Measurements from ENCODE around the gene ADAT2. TPM values are rescaled to one million over a fixed set of nuclear protein-coding genes. Genes with fewer than 3 reads are reported as not detected.

The ADAT2 gene
- total and polyA plus RNA-seq, 2 of the 4 experiments (the other 2 are of a cell fraction) = 2.7 to 5.4 TPM

GRCh38 chr6:143401068-143401446 is 49.4 kb downstream of the ADAT2 start:
- no peaks in the 10 kb centered on the region for H3K79me1 ChIP-seq (ENCODE audit: low read depth in 1 of 2, low read length in 2 of 2)
- H4K91ac ChIP-seq (ENCODE audit: insufficient read depth, low read depth, low read length) = no peak overlapping the region
- H2BK20ac ChIP-seq (ENCODE audit: low read depth, low read length) = no peak overlapping the region
- H3K23ac ChIP-seq (ENCODE audit: low read depth, low read length) = no peak overlapping the region
- H3K4me3 ChIP-seq (ENCODE audit: insufficient read depth, low read depth, low read length) = no peak overlapping the region
- H4K5ac ChIP-seq (ENCODE audit: low read depth, low read length) = no peak overlapping the region
- H3K4me2 ChIP-seq (ENCODE audit: low read depth, low read length) = no peak overlapping the region
- ChIA-PET CTCF (interaction anchor here (0.6 kb wide), 1 partner anchor 168 kb away, joined by 4 read pairs; no protein-coding TSS in a partner anchor), POLR2A (ENCODE audit: unreplicated experiment) (no interaction called here)
- no peak overlapping the region for H3K18ac ChIP-seq (ENCODE audit: low read depth, low read length)
- no peaks in the 10 kb centered on the region for H3K9me1 ChIP-seq (ENCODE audit: insufficient read depth, low read length)
- WGBS, 2 experiments (ENCODE audit: extremely low coverage in 2 of 2, insufficient read length in 1 of 2) = 100% methylated on average over 1 of the region's 1 CpG; no CpG with 5 or more reads in 1 of the 2 experiments
- no peak overlapping the region for H2BK15ac ChIP-seq (ENCODE audit: low read depth, low read length)
- H3K27me3 ChIP-seq (ENCODE audit: control insufficient read depth, insufficient read depth, low read length) = no peaks in the 10 kb centered on the region
- H3K4me1 ChIP-seq (ENCODE audit: control insufficient read depth, insufficient read depth, low read length) = peaks cover 3% of the 10 kb centered on the region
- H3K4ac ChIP-seq (ENCODE audit: low read depth, low read length) = no peak overlapping the region
- no peak overlapping the region for H4K8ac ChIP-seq (ENCODE audit: low read depth in 2 of 2, low read length in 2 of 2)
- H3K27ac ChIP-seq (ENCODE audit: insufficient read depth, low read length) = no peak overlapping the region
- H3K9ac ChIP-seq (ENCODE audit: low read depth, low read length) = no peak overlapping the region
- dilution Hi-C loops (cut with HindIII; ENCODE audit: low sequenced_read_pairs, unreplicated experiment) = no loop called here
- H2BK5ac ChIP-seq (ENCODE audit: low read depth, low read length, poor library complexity, severe bottlenecking) = no peak overlapping the region
- no TSS peak for BruUV-seq (replicated peaks)
- H3K56ac ChIP-seq (ENCODE audit: extremely low read depth, insufficient read depth, low read length) = no peak overlapping the region
- H3K9me3 ChIP-seq (ENCODE audit: control insufficient read depth, insufficient read depth, low read length) = no peaks in the 10 kb centered on the region
- H3K14ac ChIP-seq (replicated peaks; ENCODE audit: low read depth, low read length) = no peak overlapping the region
- no peaks in the 10 kb centered on the region for H3K36me3 ChIP-seq (ENCODE audit: control insufficient read depth, insufficient read depth, low read length)
- no peaks in the 10 kb centered on the region for H4K20me1 ChIP-seq (ENCODE audit: insufficient read depth, low read length)
- intact Hi-C loops (cut with micrococcal nuclease) = no loop called here
- no peak overlapping the region for H2AK5ac ChIP-seq (ENCODE audit: low read depth, low read length)
- no peak overlapping the region for H2AFZ ChIP-seq (replicated peaks; ENCODE audit: low read length, poor library complexity)
- TF ChIP-seq CEBPB (IDR thresholded peaks at IDR 0.05; ENCODE audit: low read depth, low read length) = no peak
- no peak for TF ChIP-seq RCOR1 (IDR thresholded peaks at IDR 0.05; ENCODE audit: insufficient replicate concordance, low read length)
- no peak for TF ChIP-seq CTCF (conservative IDR thresholded peaks at IDR 0.05; ENCODE audit: low read depth, low read length)
- TF ChIP-seq POLR2A (IDR thresholded peaks at IDR 0.05; ENCODE audit: low read depth, low read length) = no peak
- TF ChIP-seq MXI1 (IDR thresholded peaks at IDR 0.05; ENCODE audit: borderline replicate concordance, low read depth, low read length) = no peak
- TF ChIP-seq MAFK (IDR thresholded peaks at IDR 0.05; ENCODE audit: low read depth, low read length) = no peak
- no peak for TF ChIP-seq SMC3 (IDR thresholded peaks at IDR 0.05; ENCODE audit: low read depth, low read length)
- TF ChIP-seq RFX5 (IDR thresholded peaks at IDR 0.05; ENCODE audit: low read depth, low read length) = no peak
- TF ChIP-seq ELK1 (IDR thresholded peaks at IDR 0.05; ENCODE audit: borderline replicate concordance, low read depth, low read length) = no peak
- DNase-seq = no peak
- H2AK9ac ChIP-seq (replicated peaks; ENCODE audit: low read depth, low read length, poor library complexity) = no peak overlapping the region
- no peak for ATAC-seq (ENCODE audit: low read depth)
- H2BK120ac ChIP-seq (ENCODE audit: low read depth, low read length) = no peak overlapping the region
- in situ Hi-C loops (cut with MboI; ENCODE audit: low sequenced_read_pairs) = no loop called here
